PC-9 (cell line): ENCODE data around the gene CTSL. TPM values are rescaled to one million over a fixed set of nuclear protein-coding genes. Genes with fewer than 3 reads are reported as not detected.

Source experiments
- BruUV-seq: library from RNA; stranded (reverse); fragments of 400-500 nt; replicated peaks from 2 replicates; lab custom pipeline; 2021; lab: Mats Ljungman, UMichigan
- CTCF ChIA-PET: fragments of 300-600 bp; sonication (Branson Sonifier 250); formaldehyde crosslinking; loops from one replicate; lab custom pipeline; 2022; ENCODE audit warnings: antibody characterized with exemption; lab: Charles Lee
- POLR2A ChIA-PET: fragments of 300-600 bp; sonication (Branson Sonifier 250); formaldehyde crosslinking; loops from one replicate; lab custom pipeline; 2022; ENCODE audit warnings: antibody characterized with exemption; ENCODE audit not compliant: unreplicated experiment; lab: Charles Lee
- DNase-seq, 2 experiments: peaks; one replicate each; pipeline versions ENCODE4 v3.0.0 to v3.0.0-alpha.2; 2015 to 2022; ENCODE audit warnings: mixed read lengths in 1 of 2
- H2AFZ ChIP-seq: fragments of 200-600 bp; sonication (generic); 2 replicates; pipeline ENCODE4 v1.8.1; 2017; ENCODE audit warnings: antibody characterized with exemption
- H3F3A ChIP-seq: fragments of 200-600 bp; sonication (generic); 2 replicates; pipeline ENCODE4 v1.8.1; 2017; ENCODE audit warnings: antibody characterized with exemption, mild to moderate bottlenecking, low read depth; ENCODE audit not compliant: insufficient read depth
- H3K27ac ChIP-seq: fragments of 200-600 bp; sonication (generic); 2 replicates; pipeline ENCODE4 v1.6.1; 2016; ENCODE audit warnings: mixed run types
- H3K27me3 ChIP-seq: fragments of 200-600 bp; sonication (generic); 2 replicates; pipeline ENCODE4 v1.6.1; 2016; ENCODE audit warnings: low read depth, mixed run types; ENCODE audit not compliant: insufficient read depth
- H3K36me3 ChIP-seq: fragments of 200-600 bp; sonication (generic); 2 replicates; pipeline ENCODE4 v1.6.1; 2016; ENCODE audit warnings: low read depth, mixed run types
- H3K4me1 ChIP-seq: fragments of 200-600 bp; sonication (generic); replicated peaks from 2 replicates; pipeline ENCODE4 v1.6.1; 2016; ENCODE audit warnings: mixed run types; ENCODE audit not compliant: insufficient read depth
- H3K4me2 ChIP-seq: fragments of 200-600 bp; sonication (generic); 2 replicates; pipeline ENCODE4 v1.6.1; 2017; ENCODE audit warnings: mixed run types
- H3K4me3 ChIP-seq: fragments of 200-600 bp; sonication (generic); 2 replicates; pipeline ENCODE4 v1.6.1; 2016; ENCODE audit warnings: mixed run types
- H3K79me2 ChIP-seq: fragments of 200-600 bp; sonication (generic); 2 replicates; pipeline ENCODE4 v1.6.1; 2017; ENCODE audit warnings: low read depth, mixed run types
- H3K9me2 ChIP-seq: fragments of 200-600 bp; sonication (generic); 2 replicates; pipeline ENCODE4 v1.8.1; 2017; ENCODE audit warnings: mild to moderate bottlenecking; ENCODE audit not compliant: insufficient read depth
- H3K9me3 ChIP-seq: fragments of 200-600 bp; sonication (generic); 2 replicates; pipeline ENCODE4 v1.8.1; 2016; ENCODE audit warnings: low read depth; ENCODE audit not compliant: insufficient read depth
- H4K20me1 ChIP-seq: fragments of 200-600 bp; sonication (generic); 2 replicates; pipeline ENCODE4 v1.8.1; 2017; ENCODE audit not compliant: insufficient read depth
- CTCF ChIP-seq: fragments of 200-600 bp; sonication (generic); conservative IDR thresholded peaks from 2 replicates; pipeline ENCODE4 v1.6.1; 2017; ENCODE audit warnings: mixed run types, antibody characterized with exemption, mild to moderate bottlenecking, moderate library complexity
- EZH2 ChIP-seq: fragments of 200-600 bp; sonication (generic); IDR thresholded peaks from 2 replicates; pipeline ENCODE4 v1.8.0; 2017; ENCODE audit warnings: antibody characterized with exemption, low read depth
- intact Hi-C: fragments of 100-400 bp; cut with micrococcal nuclease; formaldehyde crosslinking; loops from one replicate; pipeline ENCODE4 v1.10.0; 2022; ENCODE audit not compliant: unreplicated experiment
- total RNA-seq: library from RNA; stranded (reverse); gene quantifications from 2 replicates; pipeline ENCODE4 v1.2.3, GENCODE V29; 2021

CTSL gene
- total RNA-seq, 1 experiment from 2014 or later: 82.6 TPM

DNA sequence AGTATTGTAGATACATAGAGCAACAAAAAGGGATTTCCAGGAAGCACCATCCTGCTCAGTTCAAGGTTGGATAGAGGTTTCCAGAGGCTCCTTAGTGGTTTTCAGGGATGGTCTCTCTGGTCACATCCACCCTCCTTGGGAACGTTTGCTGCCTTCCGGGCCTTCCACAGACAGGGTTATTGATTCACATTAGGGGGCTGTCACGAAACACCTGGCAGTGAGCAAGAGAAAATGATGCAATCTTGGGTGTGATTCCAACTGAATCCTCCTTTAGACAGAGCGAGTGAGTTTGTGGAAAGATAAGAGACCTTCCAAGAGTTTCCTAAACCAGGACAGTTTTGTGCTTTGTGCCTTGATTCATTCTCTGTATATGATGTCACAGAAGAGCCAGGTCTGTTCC lies 43.8 kb upstream of the CTSL start:
- TF ChIP-seq EZH2 (no peak), CTCF (no peak)
- Histone ChIP-seq H3F3A (peaks cover 3% of the 10 kb centered on the region; the same call in 1 of the 2 replicates), H3K79me2 (no peaks in the 10 kb centered on the region), H3K9me2 (no peaks in the 10 kb centered on the region), H3K27me3 (no peaks in the 10 kb centered on the region), H3K27ac (no peak overlapping the region), H3K9me3 (no peaks in the 10 kb centered on the region), H2AFZ (no peak overlapping the region), H4K20me1 (no peaks in the 10 kb centered on the region), H3K4me2 (no peak overlapping the region), H3K4me3 (no peak overlapping the region), H3K4me1 (0 out of 2 replicates have a peak, but pooled peaks cover 5% of the 10 kb centered on the region), H3K36me3 (0 out of 2 replicates have a peak, but pooled peaks cover 5% of the 10 kb centered on the region)
- ChIA-PET CTCF (no interaction called here), POLR2A (no interaction called here)
- intact Hi-C loops: loop anchor here (10.0 kb wide), 1 partner anchor 893 kb away; no protein-coding TSS in a partner anchor
- no peak for DNase-seq
- no TSS peak for BruUV-seq

GRCh38 chr9:87682618-87683017 lies 43.3 kb upstream of the CTSL start:
- no peaks in the 10 kb centered on the region for H3K9me3 ChIP-seq
- H3K9me2 ChIP-seq: no peaks in the 10 kb centered on the region
- DNase-seq: no peak
- CTCF ChIA-PET: no interaction called here
- H3F3A ChIP-seq: peaks cover 3% of the 10 kb centered on the region; the same call in 1 of the 2 replicates
- no peak overlapping the region for H2AFZ ChIP-seq
- no peaks in the 10 kb centered on the region for H3K79me2 ChIP-seq
- no peak overlapping the region for H3K4me3 ChIP-seq
- intact Hi-C loops: loop anchor here (10.0 kb wide), 1 partner anchor 892 kb away; no protein-coding TSS in a partner anchor
- no peaks in the 10 kb centered on the region for H4K20me1 ChIP-seq
- H3K4me2 ChIP-seq: no peak overlapping the region
- H3K4me1 ChIP-seq: 0 out of 2 replicates have a peak, but pooled peaks cover 5% of the 10 kb centered on the region
- TF ChIP-seq EZH2 (no peak), CTCF (no peak)
- POLR2A ChIA-PET: no interaction called here
- BruUV-seq: no TSS peak
- no peak overlapping the region for H3K27ac ChIP-seq
- H3K27me3 ChIP-seq: no peaks in the 10 kb centered on the region
- 0 out of 2 replicates have a peak, but pooled peaks cover 5% of the 10 kb centered on the region for H3K36me3 ChIP-seq

GRCh38 chr9:87683751-87684626 lies 41.9 kb upstream of the CTSL start:
- Histone ChIP-seq H3K9me2 (no peaks in the 10 kb centered on the region), H3K27ac (no peak overlapping the region), H3K9me3 (no peaks in the 10 kb centered on the region), H3F3A (peaks cover 3% of the 10 kb centered on the region; the same call in 1 of the 2 replicates), H2AFZ (no peak overlapping the region), H3K27me3 (no peaks in the 10 kb centered on the region), H3K4me3 (no peak overlapping the region), H3K79me2 (no peaks in the 10 kb centered on the region), H3K4me2 (no peak overlapping the region), H3K4me1 (0 out of 2 replicates have a peak, but pooled peaks cover 5% of the 10 kb centered on the region), H3K36me3 (0 out of 2 replicates have a peak, but pooled peaks cover 5% of the 10 kb centered on the region), H4K20me1 (no peaks in the 10 kb centered on the region)
- no peak for TF ChIP-seq CTCF
- no peak for TF ChIP-seq EZH2
- intact Hi-C loops: loop anchor here (1.0 to 10.0 kb wide), 3 partner anchors 129 to 891 kb away; no protein-coding TSS in a partner anchor
- DNase-seq: no peak
- CTCF ChIA-PET: interaction anchor here (1.0 kb wide), 1 partner anchor 128 kb away, joined by 5 read pairs; no protein-coding TSS in a partner anchor
- POLR2A ChIA-PET: interaction anchor here (0.6 kb wide), 1 partner anchor 290 kb away, joined by 5 read pairs; the partner anchor contains the start of gene CDK20
- BruUV-seq: no TSS peak
